T-helper 1 cell treated with Interleukin-12 subunit alpha and Interleukin-12 subunit beta and Interleukin-4 antibody, amounts not matched to agents 30 ng/mL and 1 ng/mL, for 36 hours (primary cell): ENCODE data around the gene KCNQ1. TPM values are rescaled to one million over a fixed set of nuclear protein-coding genes. Genes with fewer than 3 reads are reported as not detected.
"Not testable (repeated sequence)": the region's sequence is repeated elsewhere in the genome, so short reads cannot be mapped to it uniquely, and the experiment has no call there.

Source experiments
- intact Hi-C: fragments of 100-400 bp; cut with micrococcal nuclease; formaldehyde crosslinking; loops from one replicate; pipeline ENCODE4 v1.15.1; 2024
- total RNA-seq: library from RNA; stranded (reverse); gene quantifications from 2 replicates; pipeline ENCODE4 v1.2.3, GENCODE V29; 2022

KCNQ1 gene
- total RNA-seq, 1 donor from 2014 or later, result 16.9 TPM

DNA sequence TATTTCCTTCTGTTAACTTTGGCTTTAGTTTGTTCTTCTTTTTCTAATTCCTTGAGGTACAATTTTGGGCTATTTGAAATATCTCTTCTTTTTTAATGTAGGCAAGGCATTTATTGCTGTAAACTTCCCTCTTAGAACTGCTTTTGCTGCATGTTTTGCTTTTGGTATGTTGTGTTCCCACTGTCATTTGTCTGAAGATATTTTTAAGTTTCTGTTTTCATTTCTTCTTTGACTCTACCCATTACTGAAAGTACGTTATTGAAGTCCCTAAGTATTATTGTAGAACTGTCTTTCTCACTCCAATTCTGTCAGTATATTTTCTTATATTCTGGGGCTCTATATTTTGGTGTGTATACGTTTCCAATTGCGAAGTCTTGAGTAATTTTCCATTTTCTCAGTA lies 177.1 kb downstream of the KCNQ1 start:
- intact Hi-C loops, result no loop called here

DNA sequence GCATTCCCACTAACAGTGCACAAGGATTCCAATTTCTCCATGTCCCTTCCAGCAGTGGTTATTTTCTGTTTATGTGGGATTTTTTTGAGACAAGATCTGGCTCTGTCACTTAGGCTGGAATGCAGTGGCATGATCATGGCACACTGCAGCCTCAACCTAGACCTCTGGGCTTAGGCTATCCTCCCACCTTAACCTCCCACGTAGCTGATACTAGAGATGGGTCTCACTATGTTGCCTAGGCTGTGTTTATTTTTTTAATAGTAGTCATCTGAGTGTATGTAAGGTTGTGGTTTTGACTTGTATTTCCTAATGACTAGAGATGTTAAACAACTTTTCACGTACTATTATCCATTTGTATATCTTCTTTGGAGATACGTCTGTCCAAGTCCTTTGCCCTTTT lies 180.4 kb downstream of the KCNQ1 start:
- intact Hi-C loops, result no loop called here

DNA sequence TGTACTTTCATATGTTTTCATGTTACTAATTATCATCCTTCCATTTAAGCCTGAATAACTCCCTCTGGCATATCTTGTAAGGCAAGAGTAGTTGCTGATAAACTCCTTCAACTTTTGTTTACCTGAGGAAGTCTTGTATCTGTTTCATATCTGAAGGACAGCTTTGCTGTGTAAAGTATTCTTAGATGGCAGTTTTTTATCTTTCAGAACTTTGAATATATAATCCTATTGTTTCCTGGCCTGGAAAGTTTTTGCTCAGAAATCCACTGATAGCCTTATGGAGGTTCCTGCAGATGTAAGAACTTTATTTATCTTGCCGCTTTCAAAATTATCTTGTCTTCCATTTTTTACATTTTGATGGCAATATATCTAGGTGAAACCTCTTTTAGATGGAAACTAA lies 185.9 kb downstream of the KCNQ1 start:
- intact Hi-C loops, result loop anchor here (5.0 kb wide), 1 partner anchor 1137 kb away; no protein-coding TSS in a partner anchor

DNA sequence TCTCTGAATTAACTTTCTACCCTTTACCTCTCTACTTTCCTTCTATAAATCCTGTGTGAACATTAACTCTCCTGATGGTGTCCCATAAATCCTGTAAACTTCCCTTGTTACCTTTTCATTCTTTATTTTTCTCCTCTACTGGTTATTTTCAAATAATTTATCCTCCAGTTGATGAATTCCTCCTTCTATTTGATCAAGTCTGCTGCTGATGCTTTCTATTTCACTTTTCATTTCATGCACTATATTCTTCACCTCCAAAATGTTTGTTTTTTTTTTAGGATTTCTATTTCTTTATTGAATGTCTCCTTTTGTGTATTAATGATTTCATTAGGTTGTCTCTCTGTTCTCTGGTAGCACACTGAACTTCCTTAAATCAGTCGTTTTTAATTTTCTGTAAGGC lies 186.4 kb downstream of the KCNQ1 start:
- intact Hi-C loops, result loop anchor here (5.0 kb wide), 1 partner anchor 1136 kb away; no protein-coding TSS in a partner anchor

DNA sequence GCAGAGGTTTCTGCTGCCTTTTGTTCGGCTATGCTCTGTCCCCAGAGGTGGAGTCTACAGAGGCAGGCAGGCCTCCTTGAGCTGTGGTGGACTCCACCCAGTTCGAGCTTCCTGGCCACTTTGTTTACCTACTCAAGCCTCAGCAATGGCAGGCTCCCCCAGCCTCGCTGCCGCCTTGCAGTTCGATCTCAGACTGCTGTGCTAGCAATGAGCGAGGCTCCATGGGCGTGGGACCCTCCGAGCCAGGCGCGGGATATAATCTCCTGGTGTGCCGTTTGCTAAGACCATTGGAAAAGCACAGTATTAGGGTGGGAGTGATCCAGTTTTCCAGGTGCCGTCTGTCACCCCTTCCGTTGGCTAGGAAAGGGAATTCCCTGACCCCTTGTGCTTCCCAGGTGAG lies 195.0 kb downstream of the KCNQ1 start:
- intact Hi-C loops, result not testable (repeated sequence)

DNA sequence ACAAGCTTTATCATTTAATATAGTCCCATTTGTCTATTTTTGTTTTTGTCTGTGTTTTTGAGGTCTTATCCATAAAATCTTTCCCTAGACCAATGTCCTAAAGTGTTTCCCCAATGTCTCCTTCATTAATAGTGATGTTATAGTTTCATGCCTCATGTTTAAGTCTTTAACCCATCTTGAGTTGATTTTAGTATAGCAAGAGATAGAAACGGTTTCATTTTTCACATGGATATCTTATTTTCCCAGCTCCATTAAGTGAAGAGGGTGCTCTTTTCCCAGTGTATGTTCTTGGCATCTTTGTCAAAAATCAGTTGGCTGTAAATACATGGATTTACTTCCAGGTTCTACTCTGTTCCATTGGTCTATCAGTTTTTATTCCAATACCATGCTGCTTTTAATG lies 196.8 kb downstream of the KCNQ1 start:
- intact Hi-C loops, result no loop called here

DNA sequence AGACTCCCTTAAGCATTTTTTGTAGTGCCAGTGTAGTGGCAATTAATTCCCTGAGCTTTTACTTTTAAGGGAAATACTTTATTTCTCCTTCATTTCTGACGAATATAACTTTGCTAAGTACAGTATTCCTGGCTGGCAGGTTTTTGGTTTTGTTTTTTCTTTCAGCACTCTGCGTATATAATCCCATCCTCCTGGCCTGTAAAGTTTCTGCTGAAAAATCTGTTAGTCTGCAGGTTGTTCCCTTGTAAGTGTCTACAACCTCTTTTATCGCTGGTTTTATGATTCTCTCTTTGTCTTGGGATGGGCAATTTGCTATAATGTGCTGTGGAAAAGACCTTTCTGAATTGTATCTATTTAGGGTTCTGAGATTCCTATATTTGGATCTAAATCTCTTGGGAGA lies 198.9 kb downstream of the KCNQ1 start:
- intact Hi-C loops, result no loop called here

DNA sequence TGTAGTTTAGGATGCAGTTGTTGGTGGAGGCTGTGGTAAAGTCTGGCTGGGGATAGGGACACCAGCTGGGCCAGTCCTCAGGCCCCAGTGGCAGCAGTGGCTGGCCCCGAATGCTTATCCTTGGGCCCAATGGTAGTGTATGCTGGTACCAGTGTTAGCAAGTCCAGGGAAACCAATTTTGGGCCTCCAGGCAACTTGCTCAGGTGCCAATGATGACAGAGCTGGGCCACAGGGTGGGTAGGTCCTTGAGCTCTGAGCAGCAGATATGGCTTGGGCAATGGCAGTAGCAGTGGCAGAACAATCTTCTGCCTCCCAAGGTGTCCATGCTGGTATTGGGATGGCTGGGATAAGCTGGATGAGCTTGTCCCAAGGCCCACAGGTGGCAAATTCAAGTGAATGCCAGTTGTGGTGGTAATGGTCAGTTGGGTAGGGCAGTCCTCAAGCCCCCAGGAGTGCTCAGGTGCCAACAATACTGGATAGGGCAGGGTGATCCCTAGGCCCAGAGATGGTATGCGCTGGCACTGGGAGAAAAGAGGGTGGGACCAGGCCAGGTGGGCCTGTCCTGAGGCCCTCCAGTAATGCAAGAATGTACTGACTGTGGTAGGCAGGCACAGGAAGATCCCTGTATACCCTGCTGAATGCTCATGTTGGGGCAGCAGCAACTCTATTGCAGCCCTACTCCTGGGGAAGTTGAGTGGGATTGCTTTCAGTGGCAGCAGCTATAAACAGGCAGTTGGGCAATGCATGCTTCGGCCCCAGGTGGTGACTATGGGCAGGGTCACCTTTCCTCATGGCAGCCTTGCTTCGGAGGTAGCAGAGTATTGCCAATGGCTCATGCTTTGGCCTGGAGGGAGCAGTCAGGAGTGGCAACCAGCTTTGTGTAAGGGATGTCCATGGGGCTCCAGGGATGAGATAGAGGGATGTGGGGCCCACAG lies 200.3 kb downstream of the KCNQ1 start:
- intact Hi-C loops, result no loop called here

DNA sequence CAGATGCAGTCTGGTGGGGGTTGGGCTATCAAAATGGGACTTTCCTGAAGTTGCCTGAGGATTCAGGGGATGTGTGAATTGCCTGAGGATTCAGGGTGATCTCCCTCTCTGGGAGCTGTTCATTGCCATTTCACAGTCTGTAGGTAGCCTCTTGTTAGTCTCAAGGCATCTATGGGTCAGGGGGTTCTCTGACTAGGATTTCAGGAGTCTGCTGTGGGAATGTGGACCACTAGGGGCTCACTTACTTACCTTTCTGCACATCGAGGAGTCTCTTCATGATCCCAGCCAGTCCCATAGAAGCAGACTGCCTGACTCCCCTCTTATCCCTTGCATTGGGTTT lies 200.9 kb downstream of the KCNQ1 start:
- intact Hi-C loops, result no loop called here

DNA sequence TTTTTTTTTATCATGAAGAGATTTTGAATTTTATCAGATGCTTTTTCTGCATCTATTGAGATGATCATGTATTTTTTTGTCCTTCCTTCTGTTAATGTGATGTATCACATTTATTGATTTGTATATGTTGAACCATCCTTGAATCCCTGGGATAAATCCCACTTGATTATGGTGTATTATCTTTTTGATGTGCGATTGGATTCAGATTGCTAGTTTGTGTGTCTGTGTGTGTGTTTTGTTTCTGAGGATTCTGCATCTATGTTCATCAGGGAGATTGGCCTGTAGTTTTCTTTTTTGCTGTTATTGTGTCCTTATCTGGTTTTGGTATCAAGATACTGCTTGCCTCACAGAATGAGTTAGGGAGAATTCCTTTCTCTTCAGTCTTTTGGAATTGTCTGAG lies 202.4 kb downstream of the KCNQ1 start:
- intact Hi-C loops, result no loop called here

DNA sequence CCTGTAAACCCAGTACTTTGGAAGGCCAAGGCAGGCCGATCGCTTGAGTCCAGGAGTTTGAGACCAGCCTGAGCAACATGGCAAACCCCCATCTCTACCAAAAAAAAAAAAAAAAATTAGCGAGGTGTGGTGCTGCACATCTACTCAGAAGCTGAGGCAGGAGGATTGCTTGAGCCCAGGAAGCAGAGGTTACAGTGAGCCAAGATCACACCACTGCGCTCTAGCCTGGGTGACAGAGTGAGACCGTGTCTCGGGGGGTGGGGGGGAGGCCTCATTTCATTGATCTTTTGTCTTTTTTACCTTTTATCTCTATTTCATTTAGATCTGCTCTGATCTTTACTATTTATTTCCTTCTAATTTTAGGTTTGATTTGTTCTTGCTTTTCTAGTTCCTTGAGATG lies 203.1 kb downstream of the KCNQ1 start:
- intact Hi-C loops, result no loop called here

DNA sequence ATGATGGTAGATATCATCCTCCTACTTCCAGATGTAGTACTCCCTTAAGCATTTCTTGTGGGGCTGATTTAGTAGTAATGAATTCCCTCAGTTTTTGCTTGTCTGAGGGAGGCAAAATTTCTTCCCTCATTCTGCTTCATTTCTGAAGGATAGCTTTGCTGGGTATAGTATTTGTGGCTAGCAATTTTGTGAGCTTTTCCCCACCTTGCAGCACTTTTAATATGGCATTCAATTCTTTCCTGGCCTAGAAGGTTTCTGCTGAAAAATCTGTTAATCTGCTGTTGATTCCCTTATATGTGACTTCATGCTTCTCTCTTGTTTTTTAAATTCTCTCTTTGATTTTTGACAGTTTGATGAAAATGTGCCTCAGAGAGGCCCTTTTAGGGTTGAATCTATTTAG lies 204.6 kb downstream of the KCNQ1 start:
- intact Hi-C loops, result no loop called here

DNA sequence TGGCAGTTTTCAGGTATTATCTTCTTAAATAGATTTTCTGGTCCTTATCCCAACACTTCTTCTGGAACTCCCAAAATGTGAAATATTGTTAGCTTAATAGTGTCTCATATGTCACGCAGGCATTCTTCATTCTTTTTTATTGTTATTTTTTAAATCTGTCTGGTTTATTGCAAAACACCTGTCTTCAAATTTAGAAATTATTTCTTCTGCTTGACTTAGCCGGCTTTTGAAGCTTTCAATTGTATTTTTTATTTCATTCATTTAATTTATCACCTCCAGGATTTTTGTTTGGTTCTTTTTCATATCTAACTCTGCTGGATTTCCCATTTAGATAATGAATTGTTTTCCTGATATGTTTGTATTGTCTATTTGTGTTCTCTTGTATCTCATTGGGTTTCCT lies 205.0 kb downstream of the KCNQ1 start:
- intact Hi-C loops, result no loop called here

DNA sequence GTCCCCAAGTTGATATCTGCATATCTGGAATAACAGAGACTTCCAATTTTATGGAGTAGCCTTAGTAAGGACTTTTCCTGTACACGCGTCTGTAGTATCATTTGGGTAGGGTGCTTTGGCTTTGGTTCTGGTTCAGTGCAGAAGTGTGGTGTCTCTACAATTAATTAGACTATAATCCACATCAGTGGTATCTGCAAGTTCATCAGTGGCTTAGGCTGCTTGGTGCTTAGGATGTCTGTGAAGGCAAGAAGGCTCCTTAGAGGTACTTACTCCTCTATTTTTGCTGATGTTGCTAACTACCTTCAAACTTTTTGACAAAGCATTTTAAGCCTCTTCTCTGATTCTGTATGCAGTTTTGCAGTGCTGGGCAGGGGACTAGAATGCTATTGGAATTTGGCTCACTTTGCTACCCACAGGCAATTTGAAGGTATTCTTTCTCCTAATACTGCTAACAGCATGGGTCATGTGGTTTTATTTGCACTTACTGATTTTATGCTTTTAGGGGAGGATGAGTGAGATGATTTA lies 205.6 kb downstream of the KCNQ1 start:
- intact Hi-C loops, result no loop called here

DNA sequence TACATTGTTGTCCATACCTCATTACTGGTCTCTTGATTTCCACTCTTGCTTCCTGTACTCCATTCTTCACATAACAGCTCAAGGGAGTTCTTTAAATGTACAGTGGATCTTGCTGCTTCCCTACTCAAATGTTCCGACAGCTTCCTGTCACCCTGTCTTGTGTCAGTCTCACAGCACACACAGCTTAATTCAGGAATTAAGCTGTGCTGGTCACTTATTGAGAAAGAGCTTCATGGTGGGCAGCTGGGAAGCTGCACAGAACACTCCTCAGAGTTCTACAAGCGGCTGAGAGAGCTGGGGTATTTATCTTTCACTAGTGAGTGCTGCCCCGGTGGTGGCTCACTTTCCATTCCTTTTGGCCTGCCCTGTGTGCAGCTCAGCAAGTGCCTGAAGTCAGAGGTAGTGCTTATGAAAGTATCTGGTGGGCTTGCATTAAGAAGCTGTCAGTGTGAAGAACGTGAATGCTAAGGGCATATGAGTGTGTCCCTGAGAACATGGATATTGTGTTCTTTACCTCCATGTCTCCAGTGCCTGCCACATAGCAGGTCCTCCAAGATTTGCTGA lies 206.3 kb downstream of the KCNQ1 start:
- intact Hi-C loops, result no loop called here

DNA sequence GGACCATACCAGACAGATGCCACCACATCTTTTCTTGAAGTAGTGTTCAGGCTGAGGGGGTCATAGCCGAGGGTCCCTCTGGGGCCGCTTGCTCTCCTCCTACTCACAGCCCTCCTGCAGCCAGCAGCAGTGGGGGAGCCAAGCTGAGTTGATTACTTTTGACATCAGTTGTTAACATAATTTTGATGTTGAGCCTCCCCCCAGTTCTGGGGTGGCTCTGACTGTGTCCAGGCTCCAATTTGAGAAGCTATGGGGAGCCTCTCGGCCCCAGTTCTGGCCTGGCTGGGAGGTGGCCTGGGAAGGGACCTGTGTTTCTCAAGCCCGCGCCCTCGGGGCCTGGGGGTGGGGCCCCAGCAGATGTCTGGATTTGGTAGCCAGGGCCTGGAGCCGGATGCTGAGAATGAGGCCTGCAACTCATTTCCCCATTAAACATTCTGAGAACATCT lies 207.0 kb downstream of the KCNQ1 start:
- intact Hi-C loops, result no loop called here

DNA sequence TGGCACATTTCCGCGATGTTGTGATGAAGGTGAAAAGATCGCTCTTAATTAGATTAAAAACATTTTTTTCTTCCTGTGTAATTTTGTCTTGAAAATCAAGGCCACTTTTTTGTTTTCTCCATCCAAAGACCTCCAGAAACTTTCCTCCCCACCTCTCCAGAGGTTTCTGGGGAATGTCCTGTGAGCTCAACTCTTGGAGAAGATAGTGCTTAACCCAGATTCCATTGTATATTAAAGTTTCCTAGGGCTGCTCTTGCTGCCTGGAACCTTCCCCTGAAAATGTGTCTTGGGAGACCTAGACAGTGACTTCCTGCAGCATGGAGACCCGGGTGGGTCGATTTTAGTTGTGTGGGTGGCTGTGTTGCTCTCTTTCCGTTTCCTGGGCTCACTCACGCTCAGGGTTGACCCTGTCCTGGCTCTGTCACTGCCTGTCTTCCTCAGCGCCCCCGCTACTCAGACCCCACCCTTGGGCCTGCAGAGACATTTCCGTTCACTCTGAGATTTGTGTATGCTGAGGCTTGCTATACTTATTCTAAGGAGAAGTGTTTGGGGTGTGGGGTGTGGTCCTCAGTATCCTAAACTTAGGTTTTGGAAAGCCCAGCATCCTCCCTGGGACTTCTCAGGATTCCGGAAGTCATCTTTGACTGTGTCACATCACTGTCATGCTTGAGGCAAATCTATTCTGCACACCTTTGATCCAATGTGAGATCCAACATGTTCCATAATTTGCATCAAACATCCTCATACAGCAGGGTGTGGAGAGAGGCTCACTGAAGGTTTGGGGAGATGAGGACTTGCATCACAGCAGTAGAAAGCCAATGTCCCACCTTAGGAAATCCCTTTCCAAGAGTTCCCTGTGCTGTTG lies 207.8 kb downstream of the KCNQ1 start:
- intact Hi-C loops, result no loop called here

DNA sequence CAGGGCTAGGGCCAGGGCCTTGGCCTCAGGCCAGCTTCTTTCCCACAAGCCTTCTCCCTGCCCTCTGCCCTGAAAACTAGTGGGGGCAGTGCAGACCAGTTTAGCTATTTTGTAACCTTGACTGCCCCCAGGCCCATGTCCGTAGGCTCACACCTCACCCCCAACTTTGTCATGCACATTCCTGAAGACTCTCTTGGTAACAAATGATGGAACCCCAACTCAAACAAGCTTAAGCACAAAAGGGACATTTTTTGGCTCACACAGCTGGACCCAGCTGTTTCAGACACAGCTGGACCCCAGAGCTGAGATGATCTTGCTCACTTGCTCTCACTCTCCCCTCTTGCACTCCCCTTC lies 208.4 kb downstream of the KCNQ1 start:
- intact Hi-C loops, result no loop called here

DNA sequence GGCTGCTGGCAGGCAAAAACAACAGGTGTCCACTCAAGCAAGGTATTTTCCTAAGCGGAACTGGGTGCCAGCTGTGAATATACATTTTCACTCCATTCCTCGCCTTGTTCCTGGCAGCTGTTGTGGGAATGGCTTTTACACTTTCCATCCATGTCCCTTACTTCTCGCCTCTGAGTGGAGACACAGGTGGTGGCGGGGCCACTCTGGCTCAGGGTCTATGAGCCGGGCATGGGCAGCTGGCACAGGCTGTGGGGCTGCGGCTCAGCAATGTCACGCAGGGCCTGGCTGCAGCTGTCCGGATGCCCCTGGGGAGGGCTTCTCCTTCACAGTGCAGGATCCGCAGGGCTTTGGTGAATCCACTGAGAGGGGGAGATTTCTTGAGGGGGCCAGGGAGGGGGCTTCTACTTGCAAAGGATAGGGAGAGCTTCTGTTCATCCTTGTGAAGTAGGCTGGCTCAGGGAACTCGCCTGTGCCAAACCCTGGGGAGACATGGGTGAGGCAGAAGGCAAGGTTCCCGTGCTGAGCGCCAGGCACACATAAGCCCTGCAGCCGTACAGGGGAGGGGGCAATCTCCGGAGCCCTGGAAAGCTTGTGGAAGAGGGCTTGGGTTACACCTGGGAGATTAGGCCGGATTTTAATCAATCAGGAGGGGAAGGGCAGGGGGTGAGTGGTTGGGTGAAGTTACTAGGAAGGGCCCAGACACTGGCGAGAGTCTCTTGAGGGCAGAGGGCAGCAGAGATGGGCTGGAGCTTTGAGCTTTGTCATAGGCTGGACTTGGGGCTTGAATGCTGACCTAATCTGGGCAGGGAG lies 209.3 kb downstream of the KCNQ1 start:
- intact Hi-C loops, result no loop called here

DNA sequence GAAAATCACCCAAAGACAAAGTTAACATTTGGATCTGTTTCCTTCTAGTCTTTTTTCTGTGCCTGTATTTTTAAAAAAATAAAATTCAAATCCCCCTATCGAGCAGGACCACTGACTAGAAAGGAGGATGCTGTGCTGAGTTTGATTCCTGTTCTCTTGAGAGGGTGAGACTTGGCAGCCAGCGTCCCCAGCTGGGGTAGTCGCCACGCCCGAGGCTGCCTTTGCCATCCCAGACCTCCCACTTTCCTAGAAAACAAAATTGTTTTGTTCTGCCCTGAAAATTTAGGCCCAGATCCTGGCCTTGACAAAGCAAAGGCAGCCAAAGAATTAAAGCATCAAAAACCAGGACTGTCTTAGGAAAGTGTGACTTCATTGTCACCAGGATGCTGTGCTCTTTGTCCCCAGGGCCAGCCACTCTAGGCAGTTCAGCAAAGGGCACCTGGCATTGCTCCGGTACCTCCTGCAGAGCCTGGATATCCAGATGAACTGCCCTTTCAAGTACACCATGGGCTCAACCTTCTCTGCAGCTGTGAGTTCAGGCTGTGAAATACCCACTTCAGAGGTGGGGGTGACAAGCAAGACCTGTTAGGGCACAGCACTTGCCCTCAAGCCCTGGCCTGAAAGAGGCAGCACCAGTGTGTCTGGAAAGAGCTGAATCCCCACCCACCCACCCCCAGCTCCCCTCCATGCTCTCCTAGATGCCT lies 210.4 kb downstream of the KCNQ1 start:
- intact Hi-C loops, result no loop called here
